Osteoblast (primary cell): Measurements from ENCODE around the gene SKA1. TPM values are rescaled to one million over a fixed set of nuclear protein-coding genes. Genes with fewer than 3 reads are reported as not detected.

ENCODE experiments used
- DNase-seq: peaks from one replicate; pipeline ENCODE4 v3.0.0; 2011; ENCODE audit warnings: low spot score, mixed read lengths; ENCODE audit not compliant: insufficient read length; ENCODE audit errors: missing footprints
- H2AFZ ChIP-seq: 2 replicates; pipeline ENCODE4 v1.6.0; 2011; ENCODE audit warnings: mild to moderate bottlenecking, low read length
- H3K27ac ChIP-seq: 2 replicates; pipeline ENCODE4 v1.5.1; 2011; ENCODE audit warnings: mild to moderate bottlenecking, low read depth, low read length, moderate library complexity
- H3K27me3 ChIP-seq: 2 replicates; pipeline ENCODE4 v1.6.0; 2012; ENCODE audit warnings: mild to moderate bottlenecking, control low read depth, inconsistent platforms, low read length, moderate library complexity; ENCODE audit not compliant: insufficient read depth
- H3K36me3 ChIP-seq: 2 replicates; pipeline ENCODE4 v1.5.1; 2011; ENCODE audit warnings: mild to moderate bottlenecking, low read length, control low read depth, moderate library complexity; ENCODE audit not compliant: insufficient read depth
- H3K4me1 ChIP-seq: 2 replicates; pipeline ENCODE4 v1.5.1; 2011; ENCODE audit warnings: mild to moderate bottlenecking, low read length, control low read depth, moderate library complexity; ENCODE audit not compliant: insufficient read depth
- H3K4me2 ChIP-seq: 2 replicates; pipeline ENCODE4 v1.6.0; 2011; ENCODE audit warnings: mild to moderate bottlenecking, low read length; ENCODE audit not compliant: insufficient read depth
- H3K4me3 ChIP-seq: fragments of 200-600 bp; sonication (generic); 3 replicates; pipeline ENCODE4 v1.5.1; 2012; ENCODE audit warnings: mild to moderate bottlenecking, low read length, inconsistent platforms; ENCODE audit not compliant: insufficient read depth
- H3K79me2 ChIP-seq: 2 replicates; pipeline ENCODE4 v1.6.0; 2012; ENCODE audit warnings: mild to moderate bottlenecking, low read length, control low read depth, inconsistent platforms; ENCODE audit not compliant: insufficient read depth
- H3K9me3 ChIP-seq: 2 replicates; pipeline ENCODE4 v1.5.1; 2011; ENCODE audit warnings: low read depth, low read length, control low read depth
- H4K20me1 ChIP-seq: 2 replicates; pipeline ENCODE4 v1.6.0; 2012; ENCODE audit warnings: mild to moderate bottlenecking, low read length, control low read depth; ENCODE audit not compliant: insufficient read depth
- total RNA-seq: library from RNA; depleted of rRNA; stranded (reverse); fragments of >200 nt; gene quantifications from 2 replicates; pipeline ENCODE4 v1.2.3, GENCODE V29; 2012
- TF ChIP-seq, protein P1 (sequence below): IDR thresholded peaks from 2 replicates; pipeline ENCODE4 v1.5.1; 2011; ENCODE audit warnings: mild to moderate bottlenecking, low read depth, low read length, moderate library complexity; ENCODE audit errors: extremely low read depth

Gene SKA1
- total RNA-seq = 1.8 and 2.9 TPM in 2 replicates

DNA sequence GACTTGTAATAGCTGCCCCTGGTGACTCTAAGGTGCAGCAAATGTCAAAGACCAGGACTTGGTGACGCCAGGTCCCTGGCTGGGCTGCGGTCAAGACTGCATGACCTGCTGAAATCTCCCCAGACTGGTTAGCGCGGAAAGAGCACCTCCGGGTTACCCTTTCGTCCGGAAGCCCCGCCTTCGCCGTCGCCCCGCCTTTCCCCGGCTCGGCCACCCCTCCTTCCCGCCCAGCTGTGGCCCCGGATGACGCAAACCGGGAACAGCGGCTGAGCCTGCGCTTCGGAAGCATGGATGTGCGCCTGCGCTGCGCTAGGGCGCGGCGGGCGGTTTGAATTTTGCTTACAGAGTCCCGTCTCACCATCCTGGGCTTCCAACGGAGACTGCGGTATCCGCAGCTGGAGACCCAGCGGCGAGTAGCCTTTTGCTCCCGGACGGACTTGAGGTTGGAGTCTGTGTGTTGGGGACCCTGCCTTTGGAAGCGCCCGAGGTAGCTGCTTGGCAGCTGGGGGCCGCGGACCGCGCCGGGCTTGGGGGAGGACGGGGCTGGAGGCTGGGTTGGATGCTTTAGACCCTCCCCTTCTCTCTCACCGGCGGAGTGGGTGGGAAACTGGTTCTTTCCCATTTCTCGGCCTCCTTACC, at the start of gene SKA1:
TSS of gene SKA1 (plus strand) at position 294 of the 639 bp plus-strand sequence. CDS start 785 bp downstream, outside the sequence.
- TF ChIP-seq, protein P1, sequence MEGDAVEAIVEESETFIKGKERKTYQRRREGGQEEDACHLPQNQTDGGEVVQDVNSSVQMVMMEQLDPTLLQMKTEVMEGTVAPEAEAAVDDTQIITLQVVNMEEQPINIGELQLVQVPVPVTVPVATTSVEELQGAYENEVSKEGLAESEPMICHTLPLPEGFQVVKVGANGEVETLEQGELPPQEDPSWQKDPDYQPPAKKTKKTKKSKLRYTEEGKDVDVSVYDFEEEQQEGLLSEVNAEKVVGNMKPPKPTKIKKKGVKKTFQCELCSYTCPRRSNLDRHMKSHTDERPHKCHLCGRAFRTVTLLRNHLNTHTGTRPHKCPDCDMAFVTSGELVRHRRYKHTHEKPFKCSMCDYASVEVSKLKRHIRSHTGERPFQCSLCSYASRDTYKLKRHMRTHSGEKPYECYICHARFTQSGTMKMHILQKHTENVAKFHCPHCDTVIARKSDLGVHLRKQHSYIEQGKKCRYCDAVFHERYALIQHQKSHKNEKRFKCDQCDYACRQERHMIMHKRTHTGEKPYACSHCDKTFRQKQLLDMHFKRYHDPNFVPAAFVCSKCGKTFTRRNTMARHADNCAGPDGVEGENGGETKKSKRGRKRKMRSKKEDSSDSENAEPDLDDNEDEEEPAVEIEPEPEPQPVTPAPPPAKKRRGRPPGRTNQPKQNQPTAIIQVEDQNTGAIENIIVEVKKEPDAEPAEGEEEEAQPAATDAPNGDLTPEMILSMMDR = no peak
- Histone ChIP-seq H3K36me3 (no peaks in the 10 kb centered on the region), H3K79me2 (peaks cover 13% of the 10 kb centered on the region), H3K4me1 (peaks cover 12% of the 10 kb centered on the region), H2AFZ (peak within 1 kb of the TSS; percentile 94), H3K9me3 (no peaks in the 10 kb centered on the region), H3K4me2 (peak within 1 kb of the TSS; percentile 87), H4K20me1 (no peaks in the 10 kb centered on the region), H3K27ac (peak within 1 kb of the TSS; percentile 46), H3K4me3 (peak within 1 kb of the TSS; percentile 84), H3K27me3 (no peaks in the 10 kb centered on the region)
- peak; percentile 98 for DNase-seq

- Histone ChIP-seq H3K27me3 (no peaks in the 10 kb centered on the region), H3K36me3 (no peaks in the 10 kb centered on the region), H2AFZ (no peak overlapping the region), H3K4me3 (no peak overlapping the region), H3K79me2 (no peaks in the 10 kb centered on the region), H3K27ac (no peak overlapping the region), H3K4me2 (no peak overlapping the region), H4K20me1 (no peaks in the 10 kb centered on the region), H3K4me1 (no peaks in the 10 kb centered on the region), H3K9me3 (no peaks in the 10 kb centered on the region)
- TF ChIP-seq, protein P1 = no peak
- DNase-seq = no peak
Measured at GRCh38 chr18:50327983-50328382, 46.9 kb upstream of the SKA1 start.

- no peak overlapping the region for H3K27ac ChIP-seq
- no peaks in the 10 kb centered on the region for H3K9me3 ChIP-seq
- H3K4me2 ChIP-seq = no peak overlapping the region
- H3K4me1 ChIP-seq = no peaks in the 10 kb centered on the region
- no peak overlapping the region for H3K4me3 ChIP-seq
- no peak for DNase-seq
- TF ChIP-seq, protein P1 = no peak
- no peaks in the 10 kb centered on the region for H3K36me3 ChIP-seq
- H4K20me1 ChIP-seq = no peaks in the 10 kb centered on the region
- H3K79me2 ChIP-seq = no peaks in the 10 kb centered on the region
- no peaks in the 10 kb centered on the region for H3K27me3 ChIP-seq
- H2AFZ ChIP-seq = no peak overlapping the region
Measured at GRCh38 chr18:50330176-50330575, 44.7 kb upstream of the SKA1 start.

- TF ChIP-seq, protein P1 = no peak
- Histone ChIP-seq H3K36me3 (no peaks in the 10 kb centered on the region), H3K4me2 (no peak overlapping the region), H4K20me1 (no peaks in the 10 kb centered on the region), H2AFZ (no peak overlapping the region), H3K4me3 (no peak overlapping the region), H3K9me3 (no peaks in the 10 kb centered on the region), H3K4me1 (no peaks in the 10 kb centered on the region), H3K79me2 (no peaks in the 10 kb centered on the region), H3K27me3 (peaks cover 3% of the 10 kb centered on the region), H3K27ac (no peak overlapping the region)
- DNase-seq = no peak
Measured at GRCh38 chr18:50331691-50332090, 43.2 kb upstream of the SKA1 start.
